ENCODE data around the gene ATP5PD. TPM values are rescaled to one million over a fixed set of nuclear protein-coding genes. Genes with fewer than 3 reads are reported as not detected.
A peak's percentile ranks its signal among the peaks of the same experiment; 100 is the strongest.

Gene ATP5PD
- 100 to 1,000 TPM; 205 to 235 TPM for total RNA-seq
- long read RNA-seq, donor 1, transcript ATP5PD-201 (6 exons, 603 nt), result major isoform, 18 of 20 reads
- long read RNA-seq, donor 1, partial matches to known transcripts, result 1 of 20 reads
- long read RNA-seq, donor 1, other reads (novel, unspliced or antisense), result 1 of 20 reads
- long read RNA-seq, donor 2, transcript ATP5PD-201 (6 exons, 603 nt), result major isoform, 20 of 29 reads
- long read RNA-seq, donor 2, partial matches to known transcripts, result 8 of 29 reads
- long read RNA-seq, donor 2, other reads (novel, unspliced or antisense), result 1 of 29 reads

GRCh38 chr17:75046407-75047289 is at the start of gene ATP5PD, which contains the start of gene KCTD2:
Gene ATP5PD, minus strand, starts transcription at chr17:75046969. Its CDS starts 4,319 bp downstream, at chr17:75042650.
Gene KCTD2, plus strand, starts transcription at chr17:75047225. Its CDS starts 26 bp downstream, at chr17:75047251.
- DNase-seq (ENCODE audit: low spot score), result peak; percentile 98
- intact Hi-C loops (cut with DNase I), result loop anchor here in 1 of 2 donors (10.0 kb wide), 1 partner anchor 158 kb away; the partner anchor contains the start of gene NUP85

GRCh38 chr17:75096082-75096625 is 49.4 kb upstream of the ATP5PD start:
- DNase-seq (ENCODE audit: low spot score), result peak; percentile 87

GRCh38 chr17:75094871-75095399 is 48.2 kb upstream of the ATP5PD start:
- no peak for DNase-seq (ENCODE audit: low spot score)
- intact Hi-C loops (cut with DNase I), result no loop called here

More at GRCh38 chr17:75096082-75096625, 49.4 kb upstream of the ATP5PD start:
- intact Hi-C loops (cut with DNase I), result no loop called here

- intact Hi-C loops (cut with DNase I), result no loop called here
- no peak for DNase-seq (ENCODE audit: low spot score)
These were observed 46.9 kb upstream of the ATP5PD start for GRCh38 chr17:75093548-75094158.

- no peak for DNase-seq (ENCODE audit: low spot score)
These were observed 45.1 kb upstream of the ATP5PD start for GRCh38 chr17:75091855-75092327.

GRCh38 chr17:75090871-75091854 is 44.4 kb upstream of the ATP5PD start:
- no peak for DNase-seq (ENCODE audit: low spot score)
- intact Hi-C loops (cut with DNase I), result no loop called here

More at GRCh38 chr17:75091855-75092327, 45.1 kb upstream of the ATP5PD start:
- intact Hi-C loops (cut with DNase I), result no loop called here

GRCh38 chr17:75088465-75089417 is 42.0 kb upstream of the ATP5PD start:
- DNase-seq (ENCODE audit: low spot score), result no peak
- intact Hi-C loops (cut with DNase I), result no loop called here

GRCh38 chr17:75087558-75088453 is 41.0 kb upstream of the ATP5PD start, which contains the start of gene SLC16A5:
Gene SLC16A5, plus strand, starts transcription at chr17:75087954. Its CDS starts 5,683 bp downstream, at chr17:75093637.
- intact Hi-C loops (cut with DNase I), result no loop called here
- peak; percentile 96 for DNase-seq (ENCODE audit: low spot score)

GRCh38 chr17:75087182-75087557 is 40.4 kb upstream of the ATP5PD start:
- no peak for DNase-seq (ENCODE audit: low spot score)
- intact Hi-C loops (cut with DNase I), result no loop called here

GRCh38 chr17:75086496-75087181 is 39.9 kb upstream of the ATP5PD start:
- DNase-seq (ENCODE audit: low spot score), result no peak
- intact Hi-C loops (cut with DNase I), result no loop called here

- no peak for DNase-seq (ENCODE audit: low spot score)
- intact Hi-C loops (cut with DNase I), result no loop called here
These were observed 37.4 kb upstream of the ATP5PD start for GRCh38 chr17:75084039-75084660.

- DNase-seq (ENCODE audit: low spot score), result no peak
- intact Hi-C loops (cut with DNase I), result no loop called here
These were observed 35.9 kb upstream of the ATP5PD start for GRCh38 chr17:75082683-75083082.

- intact Hi-C loops (cut with DNase I), result no loop called here
- DNase-seq (ENCODE audit: low spot score), result no peak
These were observed 35.1 kb upstream of the ATP5PD start for GRCh38 chr17:75081611-75082540.

GRCh38 chr17:75079023-75079373 is 32.2 kb upstream of the ATP5PD start:
- DNase-seq (ENCODE audit: low spot score), result no peak
- intact Hi-C loops (cut with DNase I), result loop anchor here in 1 of 2 donors (5.0 kb wide), 1 partner anchor 33 kb away; no protein-coding TSS in a partner anchor
